Glutamatergic neuron (in vitro differentiated cells): ENCODE results near the gene GRK6. TPM values are rescaled to one million over a fixed set of nuclear protein-coding genes. Genes with fewer than 3 reads are reported as not detected.

Experiments used
- DNase-seq: peaks from one replicate; pipeline ENCODE4 v3.0.0; 2022
- H3K27ac Mint-ChIP-seq: one replicate; pipeline ENCODE4 v1.8.0; 2020; ENCODE audit warnings: mild to moderate bottlenecking, mixed read lengths, inconsistent platforms; ENCODE audit not compliant: unreplicated experiment
- H3K27me3 Mint-ChIP-seq: one replicate; pipeline ENCODE4 v1.8.0; 2020; ENCODE audit warnings: mild to moderate bottlenecking, moderate library complexity, mixed read lengths, inconsistent platforms; ENCODE audit not compliant: unreplicated experiment
- H3K36me3 Mint-ChIP-seq: one replicate; pipeline ENCODE4 v1.8.0; 2020; ENCODE audit warnings: mild to moderate bottlenecking, mixed read lengths, inconsistent platforms; ENCODE audit not compliant: unreplicated experiment
- H3K4me1 Mint-ChIP-seq: one replicate; pipeline ENCODE4 v1.8.0; 2020; ENCODE audit warnings: mild to moderate bottlenecking, low read depth, mixed read lengths, inconsistent platforms; ENCODE audit not compliant: unreplicated experiment
- H3K4me3 Mint-ChIP-seq: one replicate; pipeline ENCODE4 v1.8.0; 2020; ENCODE audit warnings: mild to moderate bottlenecking, mixed read lengths, inconsistent platforms; ENCODE audit not compliant: unreplicated experiment
- H3K9me3 Mint-ChIP-seq: one replicate; pipeline ENCODE4 v1.8.0; 2020; ENCODE audit warnings: mild to moderate bottlenecking, moderate library complexity, mixed read lengths, inconsistent platforms; ENCODE audit not compliant: unreplicated experiment
- CTCF ChIP-seq: fragments of 200-600 bp; sonication (generic); IDR thresholded peaks from one replicate; pipeline ENCODE4 v1.5.0; 2021; ENCODE audit not compliant: partially characterized antibody, unreplicated experiment
- total RNA-seq: library from RNA; stranded (reverse); fragmentation: NEBNext Ultra II Directional; extraction: Animal tissue kit (Norgen Biotek cat#: 25700); gene quantifications from one replicate; pipeline ENCODE4 v1.2.1, GENCODE V29; 2021; ENCODE audit not compliant: unreplicated experiment

The GRK6 gene
- total RNA-seq, 1 donor from 2014 or later = 43.9 TPM

- H3K27me3 Mint-ChIP-seq = peaks cover 16% of the 10 kb centered on the region
- DNase-seq = no peak
- no peak for TF ChIP-seq CTCF
- peaks cover 5% of the 10 kb centered on the region for H3K36me3 Mint-ChIP-seq
- peaks cover 19% of the 10 kb centered on the region for H3K4me1 Mint-ChIP-seq
- H3K27ac Mint-ChIP-seq = no peak overlapping the region
- H3K4me3 Mint-ChIP-seq = no peak overlapping the region
- H3K9me3 Mint-ChIP-seq = peaks cover 21% of the 10 kb centered on the region
Observed at GRCh38 chr5:177443144-177443983, 16.9 kb downstream of the GRK6 start.

- Mint-ChIP-seq H3K4me1 (peaks cover 19% of the 10 kb centered on the region), H3K4me3 (peak overlapping the region; percentile 3), H3K27me3 (peaks cover 22% of the 10 kb centered on the region), H3K36me3 (peaks cover 5% of the 10 kb centered on the region), H3K27ac (peak overlapping the region; percentile 10), H3K9me3 (peaks cover 23% of the 10 kb centered on the region)
- TF ChIP-seq CTCF = no peak
- DNase-seq = no peak
Observed at GRCh38 chr5:177444106-177445051, 17.9 kb downstream of the GRK6 start.

- Mint-ChIP-seq H3K9me3 (peaks cover 18% of the 10 kb centered on the region), H3K4me3 (peak overlapping the region; percentile 73), H3K4me1 (peaks cover 19% of the 10 kb centered on the region), H3K36me3 (no peaks in the 10 kb centered on the region), H3K27ac (peak overlapping the region; percentile 71), H3K27me3 (peaks cover 22% of the 10 kb centered on the region)
- TF ChIP-seq CTCF = no peak
- DNase-seq = no peak
Observed at GRCh38 chr5:177445052-177445916, 18.8 kb downstream of the GRK6 start.

- Mint-ChIP-seq H3K9me3 (peaks cover 20% of the 10 kb centered on the region), H3K4me3 (peak overlapping the region; percentile 73), H3K36me3 (no peaks in the 10 kb centered on the region), H3K4me1 (peaks cover 16% of the 10 kb centered on the region), H3K27ac (peak overlapping the region; percentile 71), H3K27me3 (peaks cover 25% of the 10 kb centered on the region)
- no peak for TF ChIP-seq CTCF
- DNase-seq = no peak
Observed at GRCh38 chr5:177445917-177446199, 19.4 kb downstream of the GRK6 start.
